HepG2 (cell line): ENCODE results near the gene EPN2. TPM values are rescaled to one million over a fixed set of nuclear protein-coding genes. Genes with fewer than 3 reads are reported as not detected.

Experiments
- AFF4 ChIP-seq: sonication (generic); formaldehyde crosslinking; IDR thresholded peaks from 2 replicates; pipeline ENCODE4 v1.4.0; 2020; ENCODE audit warnings: missing genetic modification reagents
- BCLAF1 ChIP-seq: fragments of 450-650 bp; IDR thresholded peaks from 2 replicates; pipeline ENCODE4 v1.6.1; 2017; ENCODE audit warnings: mild to moderate bottlenecking
- KLF9 ChIP-seq: IDR thresholded peaks from 2 replicates; pipeline ENCODE4 v1.6.1; 2016; ENCODE audit warnings: low read depth
- MBD4 ChIP-seq: IDR thresholded peaks from 2 replicates; pipeline ENCODE4 v1.6.1; 2012; ENCODE audit warnings: low read length, inconsistent platforms, borderline replicate concordance
- MTF2 ChIP-seq: sonication (generic); formaldehyde crosslinking; IDR thresholded peaks from 2 replicates; pipeline ENCODE4 v1.5.0; 2020; ENCODE audit warnings: missing genetic modification reagents, borderline replicate concordance
- TRAFD1 ChIP-seq: sonication (generic); formaldehyde crosslinking; IDR thresholded peaks from 2 replicates; pipeline ENCODE4 v1.5.1; 2020; ENCODE audit warnings: missing genetic modification reagents, mild to moderate bottlenecking, borderline replicate concordance
- YEATS4 ChIP-seq: sonication (generic); formaldehyde crosslinking; IDR thresholded peaks from 2 replicates; pipeline ENCODE4 v1.4.0; 2020; ENCODE audit warnings: missing genetic modification reagents, borderline replicate concordance
- ZBTB20 ChIP-seq: sonication (generic); formaldehyde crosslinking; IDR thresholded peaks from 2 replicates; pipeline ENCODE4 v1.8.1; 2023; ENCODE audit warnings: missing genetic modification reagents, low read depth, mild to moderate bottlenecking, borderline replicate concordance
- ZBTB4 ChIP-seq: sonication (generic); formaldehyde crosslinking; IDR thresholded peaks from 2 replicates; pipeline ENCODE4 v1.4.0; 2020; ENCODE audit warnings: missing genetic modification reagents, mild to moderate bottlenecking, borderline replicate concordance
- ZC3H13 ChIP-seq: sonication (generic); formaldehyde crosslinking; IDR thresholded peaks from 2 replicates; pipeline ENCODE4 v1.8.1; 2023; ENCODE audit warnings: mild to moderate bottlenecking, missing genetic modification reagents, moderate library complexity
- ZNF7 ChIP-seq: IDR thresholded peaks from 2 replicates; pipeline ENCODE4 v1.6.1; 2016; ENCODE audit warnings: missing biosample characterization, missing genetic modification reagents
- ZNF703 ChIP-seq: sonication (generic); formaldehyde crosslinking; IDR thresholded peaks from 2 replicates; pipeline ENCODE4 v1.5.1; 2020; ENCODE audit warnings: missing genetic modification reagents, mild to moderate bottlenecking, moderate library complexity, borderline replicate concordance
- ZNF737 ChIP-seq: sonication (generic); formaldehyde crosslinking; IDR thresholded peaks from 2 replicates; pipeline ENCODE4 v1.5.0; 2020; ENCODE audit warnings: missing genetic modification reagents, mild to moderate bottlenecking, borderline replicate concordance
- ZNF816 ChIP-seq: sonication (generic); formaldehyde crosslinking; IDR thresholded peaks from 2 replicates; pipeline ENCODE4 v1.8.0; 2022; ENCODE audit warnings: missing genetic modification reagents, mild to moderate bottlenecking, borderline replicate concordance
- ZNF883 ChIP-seq: sonication (generic); formaldehyde crosslinking; IDR thresholded peaks from 2 replicates; pipeline ENCODE4 v1.5.1; 2020; ENCODE audit warnings: mild to moderate bottlenecking, missing genetic modification reagents; ENCODE audit errors: not compliant biosample characterization
- ZSCAN22 ChIP-seq: sonication (generic); formaldehyde crosslinking; IDR thresholded peaks from 2 replicates; pipeline ENCODE4 v1.4.0; 2020; ENCODE audit warnings: mild to moderate bottlenecking, missing genetic modification reagents
- polyA plus RNA-seq, 8 experiments: library from polyadenylated mRNA; depleted of rRNA in 3 of 8; stranded (reverse) in 7 of 8; unstranded in 1 of 8; fragments of >200 nt; fragmentation: Illumina TruSeq in 4 of 8; extraction: Trizol in 4 of 8; gene quantifications; 2 replicates each; pipeline versions ENCODE4 v1.2.1 to v1.2.3, GENCODE V29; 2011 to 2016; ENCODE audit warnings: low read depth in 4 of 8, missing spikeins in 1 of 8, mixed read lengths in 1 of 8; ENCODE audit not compliant: insufficient read depth in 1 of 8
- total RNA-seq, 5 experiments: library from RNA; depleted of rRNA; stranded (reverse); fragments of >200 nt; fragmentation: Illumina TruSeq; extraction: Trizol; gene quantifications; 2 replicates each; pipeline ENCODE4 v1.2.3, GENCODE V29; 2016; ENCODE audit warnings: low read depth in 1 of 5

EPN2 gene
- total and polyA plus RNA-seq, 2 of the 13 experiments (the other 11 are each of a cell fraction or from before 2014, with no cell fraction given), result 7.8 to 19.2 TPM

GRCh38 chr17:19377602-19378415, 140.6 kb downstream of the EPN2 start (continued):
- TF ChIP-seq ZNF703 (no peak), ZNF816 (CRISPR knock-in tag) (no peak), ZBTB20 (CRISPR knock-in tag) (0 out of 2 replicates have a peak, but pooled peaks have one; percentile 6), BCLAF1 (no peak), MBD4 (no peak), KLF9 (CRISPR knock-in tag) (peak; percentile 9; the same call in 1 of the 2 replicates), ZBTB4 (CRISPR knock-in tag) (peak; percentile 30; the same call in 1 of the 2 replicates), MTF2 (CRISPR knock-in tag) (no peak), ZC3H13 (CRISPR knock-in tag) (no peak; the same call in 1 of the 2 replicates), ZNF737 (CRISPR knock-in tag) (no peak), YEATS4 (CRISPR knock-in tag) (peak; percentile 89), ZNF883 (CRISPR knock-in tag) (peak; percentile 80), AFF4 (CRISPR knock-in tag) (no peak), TRAFD1 (CRISPR knock-in tag) (peak; percentile 65; the same call in 1 of the 2 replicates), ZNF7 (no peak), ZSCAN22 (no peak)
